HEK293 (cell line): ENCODE data around the gene TTLL10.

Experiments used
- CTCF ChIA-PET: fragments of 350-600 bp; formaldehyde crosslinking; extraction: SDS; loops from one replicate; lab custom pipeline; 2021; ENCODE audit warnings: antibody characterized with exemption; lab: Yijun Ruan, JAX
- POLR2A ChIA-PET: fragments of 300-600 bp; formaldehyde crosslinking; extraction: SDS; loops from one replicate; lab custom pipeline; 2020; ENCODE audit warnings: antibody characterized with exemption, inconsistent platforms; lab: Yijun Ruan, JAX
- H3K27ac ChIP-seq: fragments of 200-500 bp; sonication (Bioruptor generic); 2 replicates; pipeline ENCODE4 v1.5.1; 2014; ENCODE audit warnings: low read depth, low read length, control low read depth, inconsistent platforms; ENCODE audit errors: extremely low read depth
- H3K36me3 ChIP-seq, 2 experiments: fragments of 200-500 bp in 1 of 2; sonication (Bioruptor generic) in 1 of 2; 1 replicate in 1 of 2; 2 replicates in 1 of 2; pipeline ENCODE4 v1.5.1; 2014 to 2017; ENCODE audit warnings: inconsistent platforms in 2 of 2, low read length in 2 of 2; ENCODE audit not compliant: control insufficient read depth in 2 of 2, insufficient read depth in 1 of 2
- H3K4me1 ChIP-seq: fragments of 200-500 bp; sonication (Bioruptor generic); 2 replicates; pipeline ENCODE4 v1.5.1; 2014; ENCODE audit warnings: mild to moderate bottlenecking, low read length, inconsistent platforms; ENCODE audit not compliant: control insufficient read depth, insufficient read depth
- H3K4me3 ChIP-seq: 2 replicates; pipeline ENCODE4 v1.5.1; 2011; ENCODE audit warnings: low read depth, mild to moderate bottlenecking, control low read depth, low read length, moderate library complexity
- H3K9me3 ChIP-seq: fragments of 200-500 bp; sonication (Bioruptor generic); 2 replicates; pipeline ENCODE4 v1.5.1; 2014; ENCODE audit warnings: low read depth, low read length, inconsistent platforms; ENCODE audit not compliant: control insufficient read depth, insufficient read depth
- GLIS1 ChIP-seq: fragments of 450-650 bp; formaldehyde crosslinking; IDR thresholded peaks from 2 replicates; pipeline ENCODE4 v1.5.1; 2016; ENCODE audit warnings: missing biosample characterization, missing genetic modification characterization
- GLIS2 ChIP-seq: fragments of 450-650 bp; formaldehyde crosslinking; IDR thresholded peaks from 2 replicates; pipeline ENCODE4 v1.5.1; 2016; ENCODE audit warnings: missing biosample characterization, missing genetic modification characterization
- KLF7 ChIP-seq: fragments of 450-650 bp; formaldehyde crosslinking; IDR thresholded peaks from 2 replicates; pipeline ENCODE4 v1.5.1; 2016; ENCODE audit warnings: missing biosample characterization, missing genetic modification characterization, borderline replicate concordance
- TCF7L2 ChIP-seq: IDR thresholded peaks from 2 replicates; pipeline ENCODE4 v1.6.1; 2011; ENCODE audit warnings: low read depth, mild to moderate bottlenecking, inconsistent platforms, low read length, moderate library complexity, borderline replicate concordance
- ZBTB20 ChIP-seq: fragments of 450-650 bp; formaldehyde crosslinking; IDR thresholded peaks from 2 replicates; pipeline ENCODE4 v1.5.1; 2016; ENCODE audit warnings: missing biosample characterization, missing genetic modification characterization
- ZBTB21 ChIP-seq: fragments of 450-650 bp; formaldehyde crosslinking; IDR thresholded peaks from 2 replicates; pipeline ENCODE4 v1.5.1; 2017; ENCODE audit warnings: missing biosample characterization, missing genetic modification characterization
- ZBTB48 ChIP-seq: fragments of 450-650 bp; formaldehyde crosslinking; IDR thresholded peaks from 2 replicates; pipeline ENCODE4 v1.5.1; 2016; ENCODE audit warnings: missing biosample characterization, missing genetic modification characterization
- ZBTB8A ChIP-seq: fragments of 450-650 bp; formaldehyde crosslinking; IDR thresholded peaks from 2 replicates; pipeline ENCODE4 v1.5.1; 2016; ENCODE audit warnings: missing biosample characterization, missing genetic modification characterization
- ZNF121 ChIP-seq: fragments of 450-650 bp; formaldehyde crosslinking; IDR thresholded peaks from 2 replicates; pipeline ENCODE4 v1.5.1; 2016; ENCODE audit warnings: missing biosample characterization, missing genetic modification characterization
- ZNF416 ChIP-seq: fragments of 450-650 bp; formaldehyde crosslinking; IDR thresholded peaks from 2 replicates; pipeline ENCODE4 v1.5.1; 2016; ENCODE audit warnings: missing biosample characterization, missing genetic modification characterization
- ZNF510 ChIP-seq: fragments of 450-650 bp; formaldehyde crosslinking; IDR thresholded peaks from 2 replicates; pipeline ENCODE4 v1.5.1; 2018; ENCODE audit warnings: mild to moderate bottlenecking, missing genetic modification characterization, missing biosample characterization; ENCODE audit not compliant: insufficient replicate concordance
- ZNF555 ChIP-seq: fragments of 450-650 bp; formaldehyde crosslinking; conservative IDR thresholded peaks from 2 replicates; pipeline ENCODE4 v1.5.1; 2017; ENCODE audit warnings: missing biosample characterization, mild to moderate bottlenecking, missing genetic modification characterization, inconsistent platforms
- ZNF560 ChIP-seq: fragments of 450-650 bp; formaldehyde crosslinking; IDR thresholded peaks from 2 replicates; pipeline ENCODE4 v1.5.1; 2017; ENCODE audit warnings: missing biosample characterization, missing genetic modification characterization, borderline replicate concordance
- ZNF561 ChIP-seq: fragments of 450-650 bp; IDR thresholded peaks from 2 replicates; pipeline ENCODE4 v1.5.1; 2018; ENCODE audit warnings: missing biosample characterization, missing genetic modification characterization, borderline replicate concordance
- ZNF585B ChIP-seq: fragments of 450-650 bp; formaldehyde crosslinking; IDR thresholded peaks from 2 replicates; pipeline ENCODE4 v1.5.1; 2016; ENCODE audit warnings: missing biosample characterization, missing genetic modification characterization
- ZNF600 ChIP-seq: fragments of 450-650 bp; formaldehyde crosslinking; IDR thresholded peaks from 2 replicates; pipeline ENCODE4 v1.5.1; 2016; ENCODE audit warnings: missing biosample characterization, missing genetic modification characterization
- ZNF654 ChIP-seq: fragments of 450-650 bp; formaldehyde crosslinking; IDR thresholded peaks from 2 replicates; pipeline ENCODE4 v1.5.1; 2016; ENCODE audit warnings: low read depth, missing biosample characterization, missing genetic modification characterization
- ZNF768 ChIP-seq: fragments of 450-650 bp; formaldehyde crosslinking; IDR thresholded peaks from 2 replicates; pipeline ENCODE4 v1.5.1; 2018; ENCODE audit warnings: missing biosample characterization, mild to moderate bottlenecking, missing genetic modification characterization
- TF ChIP-seq, protein P1 (sequence below): fragments of 450-650 bp; formaldehyde crosslinking; IDR thresholded peaks from 2 replicates; pipeline ENCODE4 v1.5.1; 2016; ENCODE audit warnings: missing biosample characterization, missing genetic modification characterization
- TF ChIP-seq, protein P2 (sequence below): fragments of 450-650 bp; formaldehyde crosslinking; IDR thresholded peaks from 2 replicates; pipeline ENCODE4 v1.5.1; 2016; ENCODE audit warnings: missing biosample characterization, missing genetic modification characterization
- TF ChIP-seq, protein P3 (sequence below): fragments of 450-650 bp; formaldehyde crosslinking; IDR thresholded peaks from 2 replicates; pipeline ENCODE4 v1.5.1; 2017; ENCODE audit warnings: missing biosample characterization, mild to moderate bottlenecking, missing genetic modification characterization, moderate library complexity
- TF ChIP-seq, protein P4 (sequence below): fragments of 450-650 bp; formaldehyde crosslinking; IDR thresholded peaks from 2 replicates; pipeline ENCODE4 v1.5.1; 2016; ENCODE audit warnings: missing biosample characterization, missing genetic modification characterization

The TTLL10 gene

DNA sequence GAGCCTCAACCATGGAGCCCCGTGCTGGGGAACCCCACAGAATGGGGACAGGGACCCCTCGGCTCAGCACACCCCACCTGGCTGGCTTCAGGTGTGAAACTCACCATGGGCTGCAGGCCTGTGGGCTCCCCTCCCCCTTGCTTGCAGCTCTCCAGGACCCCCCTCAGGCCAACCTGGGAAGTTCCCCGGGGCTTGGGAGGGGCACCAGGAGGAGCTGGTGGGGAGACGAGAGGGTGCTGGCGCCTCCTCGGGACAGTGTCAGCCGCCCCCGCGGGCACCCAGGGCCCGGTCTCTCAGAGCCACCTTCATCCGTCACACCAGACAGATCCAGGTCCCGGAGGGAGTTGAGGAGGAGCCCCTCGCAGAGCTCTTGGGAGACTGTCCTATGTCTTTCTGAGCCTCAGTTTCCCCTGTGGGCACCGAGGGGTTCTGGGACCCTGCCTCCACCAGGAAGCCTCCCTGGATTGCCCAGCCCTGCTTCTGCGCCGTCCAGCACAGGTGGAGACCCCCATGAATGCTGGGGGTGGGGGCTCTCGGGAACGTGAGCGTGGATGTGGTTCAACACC, 33.4 kb downstream of the TTLL10 start (continued):
- TF ChIP-seq, protein P1, sequence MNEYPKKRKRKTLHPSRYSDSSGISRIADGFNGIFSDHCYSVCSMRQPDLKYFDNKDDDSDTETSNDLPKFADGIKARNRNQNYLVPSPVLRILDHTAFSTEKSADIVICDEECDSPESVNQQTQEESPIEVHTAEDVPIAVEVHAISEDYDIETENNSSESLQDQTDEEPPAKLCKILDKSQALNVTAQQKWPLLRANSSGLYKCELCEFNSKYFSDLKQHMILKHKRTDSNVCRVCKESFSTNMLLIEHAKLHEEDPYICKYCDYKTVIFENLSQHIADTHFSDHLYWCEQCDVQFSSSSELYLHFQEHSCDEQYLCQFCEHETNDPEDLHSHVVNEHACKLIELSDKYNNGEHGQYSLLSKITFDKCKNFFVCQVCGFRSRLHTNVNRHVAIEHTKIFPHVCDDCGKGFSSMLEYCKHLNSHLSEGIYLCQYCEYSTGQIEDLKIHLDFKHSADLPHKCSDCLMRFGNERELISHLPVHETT (tag by site-specific recombination), result no peak
- TF ChIP-seq ZNF510 (tag by site-specific recombination) (no peak), TCF7L2 (no peak), ZNF654 (tag by site-specific recombination) (no peak), GLIS2 (peak; percentile 69; the same call in 1 of the 2 replicates), KLF7 (tag by site-specific recombination) (no peak), ZNF555 (no peak), ZNF416 (tag by site-specific recombination) (no peak), ZBTB48 (tag by site-specific recombination) (no peak), ZBTB20 (no peak), ZNF585B (tag by site-specific recombination) (no peak), ZNF561 (tag by site-specific recombination) (no peak), GLIS1 (peak; percentile 24; the same call in 1 of the 2 replicates)
- TF ChIP-seq, protein P2, sequence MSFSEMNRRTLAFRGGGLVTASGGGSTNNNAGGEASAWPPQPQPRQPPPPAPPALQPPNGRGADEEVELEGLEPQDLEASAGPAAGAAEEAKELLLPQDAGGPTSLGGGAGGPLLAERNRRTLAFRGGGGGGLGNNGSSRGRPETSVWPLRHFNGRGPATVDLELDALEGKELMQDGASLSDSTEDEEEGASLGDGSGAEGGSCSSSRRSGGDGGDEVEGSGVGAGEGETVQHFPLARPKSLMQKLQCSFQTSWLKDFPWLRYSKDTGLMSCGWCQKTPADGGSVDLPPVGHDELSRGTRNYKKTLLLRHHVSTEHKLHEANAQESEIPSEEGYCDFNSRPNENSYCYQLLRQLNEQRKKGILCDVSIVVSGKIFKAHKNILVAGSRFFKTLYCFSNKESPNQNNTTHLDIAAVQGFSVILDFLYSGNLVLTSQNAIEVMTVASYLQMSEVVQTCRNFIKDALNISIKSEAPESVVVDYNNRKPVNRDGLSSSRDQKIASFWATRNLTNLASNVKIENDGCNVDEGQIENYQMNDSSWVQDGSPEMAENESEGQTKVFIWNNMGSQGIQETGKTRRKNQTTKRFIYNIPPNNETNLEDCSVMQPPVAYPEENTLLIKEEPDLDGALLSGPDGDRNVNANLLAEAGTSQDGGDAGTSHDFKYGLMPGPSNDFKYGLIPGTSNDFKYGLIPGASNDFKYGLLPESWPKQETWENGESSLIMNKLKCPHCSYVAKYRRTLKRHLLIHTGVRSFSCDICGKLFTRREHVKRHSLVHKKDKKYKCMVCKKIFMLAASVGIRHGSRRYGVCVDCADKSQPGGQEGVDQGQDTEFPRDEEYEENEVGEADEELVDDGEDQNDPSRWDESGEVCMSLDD (tag by site-specific recombination), result no peak
- TF ChIP-seq, protein P3, sequence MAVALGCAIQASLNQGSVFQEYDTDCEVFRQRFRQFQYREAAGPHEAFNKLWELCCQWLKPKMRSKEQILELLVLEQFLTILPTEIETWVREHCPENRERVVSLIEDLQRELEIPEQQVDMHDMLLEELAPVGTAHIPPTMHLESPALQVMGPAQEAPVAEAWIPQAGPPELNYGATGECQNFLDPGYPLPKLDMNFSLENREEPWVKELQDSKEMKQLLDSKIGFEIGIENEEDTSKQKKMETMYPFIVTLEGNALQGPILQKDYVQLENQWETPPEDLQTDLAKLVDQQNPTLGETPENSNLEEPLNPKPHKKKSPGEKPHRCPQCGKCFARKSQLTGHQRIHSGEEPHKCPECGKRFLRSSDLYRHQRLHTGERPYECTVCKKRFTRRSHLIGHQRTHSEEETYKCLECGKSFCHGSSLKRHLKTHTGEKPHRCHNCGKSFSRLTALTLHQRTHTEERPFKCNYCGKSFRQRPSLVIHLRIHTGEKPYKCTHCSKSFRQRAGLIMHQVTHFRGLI (tag by site-specific recombination), result no peak
- TF ChIP-seq, all 188 proteins: peak for 3

DNA sequence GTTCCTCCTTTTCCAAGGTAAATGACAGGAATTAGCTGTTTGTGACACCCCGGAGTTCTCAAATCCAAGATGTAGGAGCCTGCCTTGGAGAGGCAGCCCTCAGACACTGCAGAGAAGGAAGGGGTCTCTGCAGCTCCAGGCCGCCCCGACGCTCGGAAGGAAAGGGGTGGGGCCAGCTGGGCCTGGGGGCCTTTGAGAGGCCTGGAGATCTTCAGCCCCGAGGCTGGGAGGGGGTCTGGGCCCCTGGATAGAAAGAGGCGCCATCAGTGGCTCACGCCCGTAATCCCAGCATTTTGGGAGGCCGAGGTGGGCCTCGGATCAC, 33.9 kb downstream of the TTLL10 start:
- no peaks in the 10 kb centered on the region for H3K36me3 ChIP-seq
- peaks cover 3% of the 10 kb centered on the region; the same call in 1 of the 2 replicates for H3K4me1 ChIP-seq
- no peak overlapping the region for H3K4me3 ChIP-seq
- no peak for TF ChIP-seq ZNF560 (tag by site-specific recombination)
- TF ChIP-seq ZNF121 (tag by site-specific recombination), result no peak
- TF ChIP-seq, protein P3 (tag by site-specific recombination), result no peak
- no peak for TF ChIP-seq ZNF768 (tag by site-specific recombination)
- no peak for TF ChIP-seq ZBTB8A (tag by site-specific recombination)
- no peak for TF ChIP-seq ZBTB21 (tag by site-specific recombination)
- TF ChIP-seq ZNF600 (tag by site-specific recombination), result no peak
- TF ChIP-seq, protein P4, sequence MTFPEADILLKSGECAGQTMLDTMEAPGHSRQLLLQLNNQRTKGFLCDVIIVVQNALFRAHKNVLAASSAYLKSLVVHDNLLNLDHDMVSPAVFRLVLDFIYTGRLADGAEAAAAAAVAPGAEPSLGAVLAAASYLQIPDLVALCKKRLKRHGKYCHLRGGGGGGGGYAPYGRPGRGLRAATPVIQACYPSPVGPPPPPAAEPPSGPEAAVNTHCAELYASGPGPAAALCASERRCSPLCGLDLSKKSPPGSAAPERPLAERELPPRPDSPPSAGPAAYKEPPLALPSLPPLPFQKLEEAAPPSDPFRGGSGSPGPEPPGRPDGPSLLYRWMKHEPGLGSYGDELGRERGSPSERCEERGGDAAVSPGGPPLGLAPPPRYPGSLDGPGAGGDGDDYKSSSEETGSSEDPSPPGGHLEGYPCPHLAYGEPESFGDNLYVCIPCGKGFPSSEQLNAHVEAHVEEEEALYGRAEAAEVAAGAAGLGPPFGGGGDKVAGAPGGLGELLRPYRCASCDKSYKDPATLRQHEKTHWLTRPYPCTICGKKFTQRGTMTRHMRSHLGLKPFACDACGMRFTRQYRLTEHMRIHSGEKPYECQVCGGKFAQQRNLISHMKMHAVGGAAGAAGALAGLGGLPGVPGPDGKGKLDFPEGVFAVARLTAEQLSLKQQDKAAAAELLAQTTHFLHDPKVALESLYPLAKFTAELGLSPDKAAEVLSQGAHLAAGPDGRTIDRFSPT (tag by site-specific recombination), result no peak
- no peak overlapping the region for H3K27ac ChIP-seq
- POLR2A ChIA-PET, result interaction anchor here (1.9 kb wide), 1 partner anchor 23 kb away, joined by 5 read pairs; no protein-coding TSS in a partner anchor
- no peaks in the 10 kb centered on the region for H3K9me3 ChIP-seq
- CTCF ChIA-PET, result interaction anchor here (0.5 kb wide), 1 partner anchor 86 kb away, joined by 3 read pairs; no protein-coding TSS in a partner anchor
